Keratinocyte (primary cell): Measurements from ENCODE around the gene DACT2. TPM values are rescaled to one million over a fixed set of nuclear protein-coding genes. Genes with fewer than 3 reads are reported as not detected.

ENCODE experiments used
- DNase-seq: peaks from one replicate; pipeline ENCODE4 v3.0.0-alpha.2; 2011; ENCODE audit warnings: low read depth, missing footprints, low spot score
- FAIRE-seq: peaks from 2 replicates; lab custom pipeline; 2011; peaks lifted over from hg19 to GRCh38; lab: Jason Lieb, UNC
- H2AFZ ChIP-seq: 2 replicates; pipeline ENCODE4 v1.6.0; 2012; ENCODE audit warnings: low read length, control low read depth, inconsistent platforms; ENCODE audit not compliant: control insufficient read depth
- H3K27ac ChIP-seq: 2 replicates; pipeline ENCODE4 v1.5.1; 2011; ENCODE audit warnings: low read length; ENCODE audit not compliant: control insufficient read depth, insufficient read depth
- H3K27me3 ChIP-seq: 3 replicates; pipeline ENCODE4 v1.6.0; 2011; ENCODE audit warnings: low read length; ENCODE audit not compliant: control insufficient read depth, insufficient read depth; ENCODE audit errors: extremely low read depth
- H3K36me3 ChIP-seq, 2 experiments: 2 replicates in 1 of 2; 3 replicates in 1 of 2; pipeline ENCODE4 v1.5.1; 2011; ENCODE audit warnings: low read length in 2 of 2, mild to moderate bottlenecking in 1 of 2; ENCODE audit not compliant: control insufficient read depth in 2 of 2, insufficient read depth in 2 of 2; ENCODE audit errors: extremely low read depth in 1 of 2
- H3K4me1 ChIP-seq: 3 replicates; pipeline ENCODE4 v1.5.1; 2011; ENCODE audit warnings: low read length; ENCODE audit not compliant: control insufficient read depth, insufficient read depth; ENCODE audit errors: extremely low read depth
- H3K4me2 ChIP-seq: 3 replicates; pipeline ENCODE4 v1.6.0; 2011; ENCODE audit warnings: low read depth, low read length; ENCODE audit not compliant: control insufficient read depth, insufficient read depth; ENCODE audit errors: extremely low read depth
- H3K4me3 ChIP-seq, 3 experiments: fragments of 200-600 bp in 1 of 3; sonication (generic) in 1 of 3; 2 replicates in 2 of 3; 3 replicates in 1 of 3; pipeline ENCODE4 v1.5.1; 2011 to 2016; ENCODE audit warnings: low read length in 3 of 3, mild to moderate bottlenecking in 3 of 3, control low read depth in 2 of 3, inconsistent platforms in 1 of 3, low read depth in 1 of 3, mixed read lengths in 1 of 3, mixed run types in 1 of 3, moderate library complexity in 1 of 3; ENCODE audit not compliant: control insufficient read depth in 2 of 3, insufficient read depth in 2 of 3; ENCODE audit errors: extremely low read depth in 1 of 3
- H3K79me2 ChIP-seq: 2 replicates; pipeline ENCODE4 v1.6.0; 2012; ENCODE audit warnings: low read length; ENCODE audit not compliant: control insufficient read depth, insufficient read depth
- H3K9ac ChIP-seq: 3 replicates; pipeline ENCODE4 v1.6.0; 2011; ENCODE audit warnings: low read length; ENCODE audit not compliant: control insufficient read depth, insufficient read depth; ENCODE audit errors: extremely low read depth
- H3K9me1 ChIP-seq: 3 replicates; pipeline ENCODE4 v1.6.0; 2011; ENCODE audit warnings: low read length; ENCODE audit not compliant: control insufficient read depth, insufficient read depth; ENCODE audit errors: extremely low read depth
- H3K9me3 ChIP-seq: 2 replicates; pipeline ENCODE4 v1.5.1; 2012; ENCODE audit warnings: low read depth, low read length; ENCODE audit not compliant: control insufficient read depth
- H4K20me1 ChIP-seq: 3 replicates; pipeline ENCODE4 v1.6.0; 2011; ENCODE audit warnings: low read length; ENCODE audit not compliant: control insufficient read depth, insufficient read depth; ENCODE audit errors: extremely low read depth
- EZH2 ChIP-seq: IDR thresholded peaks from one replicate; pipeline ENCODE4 v1.6.1; 2012; ENCODE audit warnings: inconsistent platforms, mild to moderate bottlenecking, low read length, moderate library complexity
- dilution Hi-C: fragments of 300-500 bp; cut with MboI; formaldehyde crosslinking; loops from one replicate; pipeline ENCODE4 v1.7.0; 2020; ENCODE audit warnings: low sequenced_read_pairs; ENCODE audit not compliant: extremely low pct_ligation_motif_present
- polyA plus RNA-seq, 5 experiments: library from polyadenylated mRNA; depleted of rRNA in 3 of 5; stranded (reverse) in 3 of 5; stranded (forward) in 1 of 5; unstranded in 1 of 5; fragments of >200 nt; gene quantifications; 1 replicate in 1 of 5; 2 replicates in 3 of 5; 3 replicates in 1 of 5; pipeline versions ENCODE4 v1.2.1 to v1.2.3, GENCODE V29; 2011 to 2012; ENCODE audit warnings: missing spikeins in 2 of 5, low read depth in 1 of 5, low replicate concordance in 1 of 5
- TF ChIP-seq, protein P1 (sequence below), 3 experiments: IDR thresholded peaks in 1 of 3; conservative IDR thresholded peaks in 1 of 3; optimal IDR thresholded peaks in 1 of 3; 2 replicates in 2 of 3; 3 replicates in 1 of 3; pipeline versions ENCODE3 to v1.5.1; 2011; ENCODE audit warnings: low read length in 3 of 3, mild to moderate bottlenecking in 3 of 3, moderate library complexity in 2 of 3, control low read depth in 1 of 3, inconsistent platforms in 1 of 3; ENCODE audit not compliant: insufficient read depth in 2 of 3; ENCODE audit errors: extremely low read depth in 1 of 3

The DACT2 gene
- polyA plus RNA-seq, 1 donor (not counting 4 experiments of a cell fraction or from before 2014, with no cell fraction given): 0.09 TPM

DNA sequence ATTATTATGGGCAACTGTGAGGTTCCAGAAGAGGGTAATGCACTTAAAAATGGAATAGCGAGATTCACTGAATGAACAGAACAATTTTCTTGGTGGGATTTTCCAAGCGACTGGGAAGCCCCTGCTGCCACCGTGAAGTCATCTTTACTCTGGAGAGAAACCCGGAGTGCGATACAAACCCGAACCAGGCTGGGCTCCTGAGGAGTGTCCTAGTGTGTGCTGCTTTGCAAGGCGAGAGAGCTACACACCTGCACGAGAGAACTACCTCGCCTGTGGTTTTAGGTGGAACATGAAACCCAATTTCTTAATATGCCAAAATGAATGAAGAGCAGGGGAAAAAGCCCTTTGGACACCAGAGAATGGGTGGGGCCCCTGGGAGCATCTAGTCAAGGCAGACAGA lies 33.5 kb upstream of the DACT2 start:
- H3K4me2 ChIP-seq: no peak overlapping the region
- no peak overlapping the region for H2AFZ ChIP-seq
- peaks cover 2% of the 10 kb centered on the region for H3K9me3 ChIP-seq
- no peak overlapping the region for H3K9ac ChIP-seq
- H3K36me3 ChIP-seq: no peaks in the 10 kb centered on the region
- no peaks in the 10 kb centered on the region for H3K79me2 ChIP-seq
- no peaks in the 10 kb centered on the region for H3K27me3 ChIP-seq
- H3K27ac ChIP-seq: no peak overlapping the region
- no peak overlapping the region for H3K4me3 ChIP-seq
- TF ChIP-seq, protein P1, sequence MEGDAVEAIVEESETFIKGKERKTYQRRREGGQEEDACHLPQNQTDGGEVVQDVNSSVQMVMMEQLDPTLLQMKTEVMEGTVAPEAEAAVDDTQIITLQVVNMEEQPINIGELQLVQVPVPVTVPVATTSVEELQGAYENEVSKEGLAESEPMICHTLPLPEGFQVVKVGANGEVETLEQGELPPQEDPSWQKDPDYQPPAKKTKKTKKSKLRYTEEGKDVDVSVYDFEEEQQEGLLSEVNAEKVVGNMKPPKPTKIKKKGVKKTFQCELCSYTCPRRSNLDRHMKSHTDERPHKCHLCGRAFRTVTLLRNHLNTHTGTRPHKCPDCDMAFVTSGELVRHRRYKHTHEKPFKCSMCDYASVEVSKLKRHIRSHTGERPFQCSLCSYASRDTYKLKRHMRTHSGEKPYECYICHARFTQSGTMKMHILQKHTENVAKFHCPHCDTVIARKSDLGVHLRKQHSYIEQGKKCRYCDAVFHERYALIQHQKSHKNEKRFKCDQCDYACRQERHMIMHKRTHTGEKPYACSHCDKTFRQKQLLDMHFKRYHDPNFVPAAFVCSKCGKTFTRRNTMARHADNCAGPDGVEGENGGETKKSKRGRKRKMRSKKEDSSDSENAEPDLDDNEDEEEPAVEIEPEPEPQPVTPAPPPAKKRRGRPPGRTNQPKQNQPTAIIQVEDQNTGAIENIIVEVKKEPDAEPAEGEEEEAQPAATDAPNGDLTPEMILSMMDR (optimal IDR thresholded peaks at IDR 0.05 in 1 of 3, IDR thresholded peaks at IDR 0.05 in 1 of 3, conservative IDR thresholded peaks at IDR 0.05 in 1 of 3; ENCODE audit: extremely low read depth in 1 of 3, insufficient read depth in 2 of 3, low read length in 3 of 3): no peak
- no peak for TF ChIP-seq EZH2
- no peaks in the 10 kb centered on the region for H3K9me1 ChIP-seq
- FAIRE-seq (no peak), DNase-seq (no peak)
- dilution Hi-C loops: no loop called here
- no peaks in the 10 kb centered on the region for H4K20me1 ChIP-seq
- no peaks in the 10 kb centered on the region for H3K4me1 ChIP-seq

DNA sequence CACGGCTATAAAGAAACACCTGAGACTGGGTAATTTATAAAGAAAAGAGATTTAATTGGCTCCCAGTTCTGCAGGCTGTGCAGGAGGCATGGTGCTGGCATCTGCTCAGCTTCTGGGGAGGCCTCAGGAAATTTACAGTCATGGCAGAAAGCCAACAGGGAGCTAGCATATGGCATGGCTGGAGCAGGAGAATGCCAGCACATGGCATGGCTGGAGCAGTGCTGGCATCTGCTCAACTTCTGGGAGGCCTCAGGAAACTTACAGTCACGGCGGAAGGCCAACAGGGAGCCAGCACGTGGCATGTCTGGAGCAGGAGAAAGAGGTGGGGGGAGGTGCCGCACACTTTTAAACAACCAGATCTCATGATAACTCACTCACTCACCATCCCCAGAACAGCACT lies 32.5 kb upstream of the DACT2 start:
- Histone ChIP-seq H3K27me3 (no peaks in the 10 kb centered on the region), H3K27ac (no peak overlapping the region), H3K9me1 (no peaks in the 10 kb centered on the region), H3K4me3 (no peak overlapping the region), H3K79me2 (no peaks in the 10 kb centered on the region), H2AFZ (no peak overlapping the region), H3K36me3 (no peaks in the 10 kb centered on the region), H3K4me2 (no peak overlapping the region), H3K9ac (no peak overlapping the region), H4K20me1 (no peaks in the 10 kb centered on the region), H3K4me1 (no peaks in the 10 kb centered on the region), H3K9me3 (peaks cover 2% of the 10 kb centered on the region)
- dilution Hi-C loops: no loop called here
- FAIRE-seq: no peak
- DNase-seq: no peak
- TF ChIP-seq EZH2: no peak
- TF ChIP-seq, protein P1 (optimal IDR thresholded peaks at IDR 0.05 in 1 of 3, IDR thresholded peaks at IDR 0.05 in 1 of 3, conservative IDR thresholded peaks at IDR 0.05 in 1 of 3; ENCODE audit: extremely low read depth in 1 of 3, insufficient read depth in 2 of 3, low read length in 3 of 3): no peak
